A673 (cell line): ENCODE results near the gene INTS6. TPM values are rescaled to one million over a fixed set of nuclear protein-coding genes. Genes with fewer than 3 reads are reported as not detected.

Source experiments
- BruUV-seq: library from RNA; stranded (reverse); fragments of 400-500 nt; replicated peaks from 2 replicates; lab custom pipeline; 2021; lab: Mats Ljungman, UMichigan
- CTCF ChIA-PET: fragments of 300-600 bp; sonication (Branson Sonifier 250); formaldehyde crosslinking; loops from one replicate; lab custom pipeline; 2022; ENCODE audit warnings: antibody characterized with exemption; lab: Charles Lee
- POLR2A ChIA-PET: fragments of 300-600 bp; sonication (Branson Sonifier 250); formaldehyde crosslinking; loops from one replicate; lab custom pipeline; 2022; ENCODE audit warnings: antibody characterized with exemption; ENCODE audit not compliant: low non-redundant PET; lab: Charles Lee
- DNase-seq: peaks from one replicate; pipeline ENCODE4 v3.0.0-alpha.2; 2015; ENCODE audit warnings: low spot score
- H3K27ac ChIP-seq: fragments of 200-600 bp; sonication (generic); 2 replicates; pipeline ENCODE4 v1.5.1; 2016; ENCODE audit warnings: mixed run types, low read depth, mild to moderate bottlenecking, mixed read lengths, antibody characterized with exemption, low read length; ENCODE audit not compliant: poor library complexity, severe bottlenecking
- H3K27me3 ChIP-seq: fragments of 200-600 bp; sonication (generic); replicated peaks from 2 replicates; pipeline ENCODE4 v1.6.1; 2017; ENCODE audit warnings: mixed run types, low read depth, mild to moderate bottlenecking, mixed read lengths, antibody characterized with exemption, low read length; ENCODE audit not compliant: insufficient read depth, poor library complexity
- H3K36me3 ChIP-seq: fragments of 200-600 bp; sonication (generic); 2 replicates; pipeline ENCODE4 v1.6.1; 2016; ENCODE audit warnings: mixed run types, mild to moderate bottlenecking, mixed read lengths, antibody characterized with exemption, low read length; ENCODE audit not compliant: insufficient read depth, poor library complexity, severe bottlenecking
- H3K4me1 ChIP-seq: fragments of 200-600 bp; sonication (generic); 2 replicates; pipeline ENCODE4 v1.6.1; 2017; ENCODE audit warnings: mixed run types, mild to moderate bottlenecking, mixed read lengths, antibody characterized with exemption, low read length; ENCODE audit not compliant: insufficient read depth, poor library complexity, severe bottlenecking
- H3K4me3 ChIP-seq: fragments of 200-600 bp; sonication (generic); 2 replicates; pipeline ENCODE4 v1.5.1; 2016; ENCODE audit warnings: low read depth, mixed run types, mild to moderate bottlenecking, mixed read lengths, low read length; ENCODE audit not compliant: poor library complexity, severe bottlenecking
- H3K9me3 ChIP-seq: fragments of 200-600 bp; sonication (generic); 2 replicates; pipeline ENCODE4 v1.6.1; 2016; ENCODE audit warnings: mixed run types, low read depth, mild to moderate bottlenecking, mixed read lengths, antibody characterized with exemption, low read length; ENCODE audit not compliant: poor library complexity, severe bottlenecking
- EZH2 ChIP-seq: fragments of 200-600 bp; sonication (generic); IDR thresholded peaks from 2 replicates; pipeline ENCODE4 v1.6.1; 2017; ENCODE audit warnings: borderline replicate concordance, low read depth, mild to moderate bottlenecking, mixed read lengths, antibody characterized with exemption, low read length; ENCODE audit not compliant: poor library complexity, severe bottlenecking
- intact Hi-C: fragments of 100-400 bp; cut with micrococcal nuclease; formaldehyde crosslinking; loops from one replicate; pipeline ENCODE4 v1.10.0; 2022; ENCODE audit not compliant: unreplicated experiment
- total RNA-seq: library from RNA; stranded (reverse); gene quantifications from 2 replicates; pipeline ENCODE4 v1.2.3, GENCODE V29; 2021
- TF ChIP-seq, protein P1 (sequence below): fragments of 300-800, 200-600 bp; sonication (generic); conservative IDR thresholded peaks from 2 replicates; pipeline ENCODE4 v1.5.1; 2017; ENCODE audit warnings: low read depth, mild to moderate bottlenecking, antibody characterized with exemption, low read length, moderate library complexity, mixed read lengths

Gene INTS6
- total RNA-seq, 1 experiment from 2014 or later, result 90.4 TPM

DNA sequence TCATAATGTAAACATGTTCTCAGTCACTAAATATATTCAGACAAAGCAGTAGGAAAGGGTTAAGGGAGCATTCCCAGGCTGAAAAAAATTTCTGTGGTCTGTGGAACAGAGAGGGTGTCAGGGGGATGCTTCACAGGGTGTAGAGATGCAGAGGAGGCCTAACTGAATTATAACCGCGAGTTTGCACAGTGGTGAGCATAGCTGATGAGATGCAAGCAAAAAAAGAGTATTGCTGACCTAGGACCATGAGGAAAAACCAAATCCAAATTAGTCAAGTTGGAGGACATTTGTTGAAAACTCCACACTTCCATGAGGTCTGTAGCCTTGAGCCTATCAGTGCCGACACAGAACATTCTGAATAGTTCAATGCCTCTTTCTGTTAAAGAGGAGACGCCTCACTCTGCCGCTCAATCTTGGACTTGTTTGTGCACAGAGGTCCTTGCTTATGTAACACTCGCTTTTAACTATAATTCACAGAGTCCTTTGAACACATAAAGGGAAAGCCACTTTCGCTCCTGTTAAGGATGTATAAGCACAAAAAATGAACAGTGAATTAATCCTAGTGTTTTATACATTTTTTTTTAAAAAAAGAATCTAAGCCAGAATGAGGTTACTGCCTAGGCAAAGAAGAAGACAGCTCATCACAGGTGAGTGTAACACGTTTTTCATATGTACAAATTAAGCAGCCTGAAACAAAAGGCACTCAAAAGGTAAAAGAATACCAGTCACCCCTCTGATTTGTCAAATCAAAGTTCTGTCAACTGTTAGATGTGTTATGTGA, 25.8 kb upstream of the INTS6 start:
- Histone ChIP-seq H3K27me3 (no peaks in the 10 kb centered on the region), H3K27ac (no peak overlapping the region), H3K36me3 (no peaks in the 10 kb centered on the region), H3K4me3 (no peak overlapping the region), H3K4me1 (no peaks in the 10 kb centered on the region), H3K9me3 (no peaks in the 10 kb centered on the region)
- intact Hi-C loops, result no loop called here
- POLR2A ChIA-PET, result interaction anchor here (0.6 kb wide), 1 partner anchor 155 kb away, joined by 6 read pairs; no protein-coding TSS in a partner anchor
- DNase-seq, result no peak
- CTCF ChIA-PET, result interaction anchor here (0.6 kb wide), 1 partner anchor 330 kb away, joined by 8 read pairs; no protein-coding TSS in a partner anchor
- no TSS peak for BruUV-seq
- TF ChIP-seq, protein P1, sequence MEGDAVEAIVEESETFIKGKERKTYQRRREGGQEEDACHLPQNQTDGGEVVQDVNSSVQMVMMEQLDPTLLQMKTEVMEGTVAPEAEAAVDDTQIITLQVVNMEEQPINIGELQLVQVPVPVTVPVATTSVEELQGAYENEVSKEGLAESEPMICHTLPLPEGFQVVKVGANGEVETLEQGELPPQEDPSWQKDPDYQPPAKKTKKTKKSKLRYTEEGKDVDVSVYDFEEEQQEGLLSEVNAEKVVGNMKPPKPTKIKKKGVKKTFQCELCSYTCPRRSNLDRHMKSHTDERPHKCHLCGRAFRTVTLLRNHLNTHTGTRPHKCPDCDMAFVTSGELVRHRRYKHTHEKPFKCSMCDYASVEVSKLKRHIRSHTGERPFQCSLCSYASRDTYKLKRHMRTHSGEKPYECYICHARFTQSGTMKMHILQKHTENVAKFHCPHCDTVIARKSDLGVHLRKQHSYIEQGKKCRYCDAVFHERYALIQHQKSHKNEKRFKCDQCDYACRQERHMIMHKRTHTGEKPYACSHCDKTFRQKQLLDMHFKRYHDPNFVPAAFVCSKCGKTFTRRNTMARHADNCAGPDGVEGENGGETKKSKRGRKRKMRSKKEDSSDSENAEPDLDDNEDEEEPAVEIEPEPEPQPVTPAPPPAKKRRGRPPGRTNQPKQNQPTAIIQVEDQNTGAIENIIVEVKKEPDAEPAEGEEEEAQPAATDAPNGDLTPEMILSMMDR, result no peak
- TF ChIP-seq EZH2, result no peak

DNA sequence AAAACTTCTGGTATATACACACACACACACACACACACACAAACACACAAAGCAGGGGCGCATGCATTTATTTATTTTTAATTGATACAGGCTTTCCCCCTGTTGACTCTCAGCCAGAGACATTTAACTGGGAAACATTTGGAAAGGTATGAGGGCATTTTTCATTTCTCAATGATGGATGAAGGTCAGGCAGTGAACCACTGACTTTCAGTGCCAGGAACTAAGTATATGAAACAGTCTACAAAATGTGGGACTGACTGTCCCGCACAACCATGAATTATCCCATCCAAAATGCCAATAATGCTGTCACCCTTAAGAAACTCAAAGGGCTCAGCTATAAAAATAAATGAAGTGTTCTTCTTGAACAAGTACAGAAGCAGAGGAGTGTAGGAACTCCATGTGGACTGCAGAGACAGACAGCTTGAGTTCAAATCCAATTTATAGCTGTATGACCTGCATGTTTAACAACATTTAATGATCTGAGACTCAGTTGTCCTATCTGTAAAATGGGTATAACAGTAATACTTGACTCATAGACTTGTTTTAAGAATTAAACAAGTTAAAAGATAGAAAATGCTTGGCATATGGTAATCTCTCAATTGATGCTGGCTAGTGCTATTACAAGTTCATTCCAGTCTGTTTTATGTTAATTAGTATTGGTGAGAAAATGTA, 25.0 kb upstream of the INTS6 start:
- no TSS peak for BruUV-seq
- CTCF ChIA-PET, result no interaction called here
- Histone ChIP-seq H3K27me3 (no peaks in the 10 kb centered on the region), H3K27ac (no peak overlapping the region), H3K4me3 (no peak overlapping the region), H3K36me3 (no peaks in the 10 kb centered on the region), H3K9me3 (no peaks in the 10 kb centered on the region), H3K4me1 (no peaks in the 10 kb centered on the region)
- DNase-seq, result no peak
- POLR2A ChIA-PET, result interaction anchor here (0.6 kb wide), 1 partner anchor 156 kb away, joined by 6 read pairs; no protein-coding TSS in a partner anchor
- intact Hi-C loops, result no loop called here
- TF ChIP-seq, protein P1, result no peak
- no peak for TF ChIP-seq EZH2

DNA sequence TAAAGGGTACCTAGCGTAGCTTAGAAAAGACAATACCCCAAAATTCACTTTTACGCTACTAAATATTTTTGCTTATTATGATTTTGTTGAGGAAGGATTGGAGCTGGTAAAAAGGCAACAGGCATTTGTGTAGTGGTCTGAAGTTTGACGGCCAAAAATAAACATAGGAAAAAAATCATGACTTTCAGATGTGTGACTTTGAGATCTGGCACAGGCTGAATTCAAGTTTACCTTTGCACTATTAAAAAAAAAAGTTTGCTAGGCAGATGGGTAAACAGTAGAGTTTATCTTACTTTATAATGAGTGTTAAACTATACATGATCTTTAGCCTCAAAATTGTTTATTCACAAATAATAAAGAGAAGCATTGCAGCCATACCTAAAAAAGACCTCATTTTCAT, 24.3 kb upstream of the INTS6 start:
- no peak overlapping the region for H3K4me3 ChIP-seq
- CTCF ChIA-PET, result no interaction called here
- BruUV-seq, result no TSS peak

More for the DNA sequence above, 24.3 kb upstream of the INTS6 start:
- H3K27ac ChIP-seq, result no peak overlapping the region
- H3K9me3 ChIP-seq, result no peaks in the 10 kb centered on the region
- no peaks in the 10 kb centered on the region for H3K36me3 ChIP-seq
- no peak for DNase-seq
- TF ChIP-seq, protein P1, result no peak
- TF ChIP-seq EZH2, result no peak
- no peaks in the 10 kb centered on the region for H3K4me1 ChIP-seq
- intact Hi-C loops, result no loop called here
- POLR2A ChIA-PET, result no interaction called here
- H3K27me3 ChIP-seq, result no peaks in the 10 kb centered on the region
